GM21367 (cell line): ENCODE results near the gene TSNAXIP1.
"Not testable (repeated sequence)": the region's sequence is repeated elsewhere in the genome, so short reads cannot be mapped to it uniquely, and the experiment has no call there.

Experiments used
- ATAC-seq: cut with Tn5 transposase; IDR thresholded peaks from one replicate; pipeline ENCODE4 v1.9.1; 2021; ENCODE audit not compliant: unreplicated experiment

The TSNAXIP1 gene

GRCh38 chr16:67858500-67858899 lies 51.8 kb downstream of the TSNAXIP1 start:
- ATAC-seq, result no peak

- ATAC-seq, result no peak
Observed at GRCh38 chr16:67860589-67861398, 54.1 kb downstream of the TSNAXIP1 start.

- ATAC-seq, result no peak
Observed at GRCh38 chr16:67861877-67862276, 55.2 kb downstream of the TSNAXIP1 start.

- ATAC-seq, result no peak
Observed at GRCh38 chr16:67862623-67863583, 56.2 kb downstream of the TSNAXIP1 start.

- ATAC-seq, result not testable (repeated sequence)
Observed at GRCh38 chr16:67864044-67864443, 57.4 kb downstream of the TSNAXIP1 start.

- no peak for ATAC-seq
Observed at GRCh38 chr16:67864594-67864993, 57.9 kb downstream of the TSNAXIP1 start.

- ATAC-seq, result no peak
Observed at GRCh38 chr16:67865318-67865717, 58.6 kb downstream of the TSNAXIP1 start.

- ATAC-seq, result no peak
Observed at GRCh38 chr16:67868290-67868689, 61.6 kb downstream of the TSNAXIP1 start.

- no peak for ATAC-seq
Observed at GRCh38 chr16:67869653-67870052, 63.0 kb downstream of the TSNAXIP1 start.

GRCh38 chr16:67871256-67871655 lies 64.6 kb downstream of the TSNAXIP1 start:
- ATAC-seq, result no peak

- no peak for ATAC-seq
Observed at GRCh38 chr16:67872131-67872630, 65.5 kb downstream of the TSNAXIP1 start.

GRCh38 chr16:67872631-67873434 lies 66.1 kb downstream of the TSNAXIP1 start, which contains the start of gene EDC4:
EDC4 (plus strand) TSS chr16:67873052; CDS start chr16:67873262, 210 bp downstream.
- peak; percentile 41 for ATAC-seq

- no peak for ATAC-seq
Observed at GRCh38 chr16:67873435-67874370, 67.0 kb downstream of the TSNAXIP1 start.

- ATAC-seq, result no peak
Observed at GRCh38 chr16:67874372-67874771, 67.7 kb downstream of the TSNAXIP1 start.

GRCh38 chr16:67877064-67877463 lies 70.4 kb downstream of the TSNAXIP1 start:
- ATAC-seq, result no peak
